Neuronal stem cell (in vitro differentiated cells): ENCODE measurements around the gene DHX40.

Experiments
- DNase-seq: peaks from one replicate; pipeline ENCODE4 v3.0.0-alpha.2; 2013; ENCODE audit warnings: low spot score
- H2AFZ ChIP-seq: one replicate; pipeline ENCODE4 v1.6.1; 2013; ENCODE audit warnings: mild to moderate bottlenecking, low read length, inconsistent platforms
- H2AK5ac ChIP-seq: 2 replicates; pipeline ENCODE4 v1.6.1; 2013; ENCODE audit warnings: low read depth, mild to moderate bottlenecking, inconsistent platforms, low read length, moderate library complexity, mixed read lengths
- H2BK120ac ChIP-seq: 2 replicates; pipeline ENCODE4 v1.6.1; 2013; ENCODE audit warnings: low read depth, mild to moderate bottlenecking, inconsistent platforms, low read length, moderate library complexity, mixed read lengths
- H2BK12ac ChIP-seq: one replicate; pipeline ENCODE4 v1.6.1; 2013; ENCODE audit warnings: low read length, inconsistent platforms
- H2BK15ac ChIP-seq: 2 replicates; pipeline ENCODE4 v1.6.1; 2013; ENCODE audit warnings: mild to moderate bottlenecking, low read length, inconsistent platforms, mixed read lengths
- H2BK5ac ChIP-seq: one replicate; pipeline ENCODE4 v1.6.1; 2013; ENCODE audit warnings: inconsistent platforms, mild to moderate bottlenecking, low read length, moderate library complexity
- H3K14ac ChIP-seq: one replicate; pipeline ENCODE4 v1.6.1; 2013; ENCODE audit warnings: low read length, inconsistent platforms
- H3K18ac ChIP-seq: 2 replicates; pipeline ENCODE4 v1.6.1; 2013; ENCODE audit warnings: low read length, inconsistent platforms
- H3K23ac ChIP-seq: 2 replicates; pipeline ENCODE4 v1.6.1; 2013; ENCODE audit warnings: low read depth, mild to moderate bottlenecking, mixed read lengths, low read length, inconsistent platforms; ENCODE audit not compliant: poor library complexity
- H3K27ac ChIP-seq: replicated peaks from 3 replicates; pipeline ENCODE4 v1.5.1; 2013; ENCODE audit warnings: low read length, inconsistent platforms
- H3K27me3 ChIP-seq, 3 experiments: 2 replicates each; pipeline ENCODE4 v1.6.1; 2013; ENCODE audit warnings: low read length in 3 of 3, mild to moderate bottlenecking in 2 of 3, inconsistent platforms in 1 of 3, low read depth in 1 of 3, mixed read lengths in 1 of 3, moderate library complexity in 1 of 3; ENCODE audit not compliant: control insufficient read depth in 3 of 3, insufficient read depth in 3 of 3
- H3K36me3 ChIP-seq, 2 donors: replicated peaks in 1 of 2; 2 replicates each; pipeline ENCODE4 v1.6.1; 2013; ENCODE audit warnings: low read length in 2 of 2; ENCODE audit not compliant: control insufficient read depth in 2 of 2, insufficient read depth in 2 of 2
- H3K4ac ChIP-seq: 2 replicates; pipeline ENCODE4 v1.6.1; 2013; ENCODE audit warnings: inconsistent platforms, mild to moderate bottlenecking, low read length, moderate library complexity
- H3K4me1 ChIP-seq, 2 donors: 1 replicate in 1 of 2; 2 replicates in 1 of 2; pipeline ENCODE4 v1.6.1; 2013; ENCODE audit warnings: low read length in 2 of 2, low read depth in 1 of 2; ENCODE audit not compliant: control insufficient read depth in 2 of 2, insufficient read depth in 1 of 2
- H3K4me2 ChIP-seq: one replicate; pipeline ENCODE4 v1.6.1; 2013; ENCODE audit warnings: mild to moderate bottlenecking, low read length, inconsistent platforms; ENCODE audit not compliant: insufficient read depth, poor library complexity, severe bottlenecking
- H3K4me3 ChIP-seq, 2 donors: 2 replicates each; pipeline ENCODE4 v1.5.1; 2013; ENCODE audit warnings: low read length in 2 of 2, mild to moderate bottlenecking in 2 of 2, inconsistent platforms in 1 of 2, moderate library complexity in 1 of 2
- H3K79me1 ChIP-seq: one replicate; pipeline ENCODE4 v1.6.1; 2013; ENCODE audit warnings: low read depth, mild to moderate bottlenecking, inconsistent platforms, low read length, moderate library complexity
- H3K9ac ChIP-seq: one replicate; pipeline ENCODE4 v1.6.1; 2013; ENCODE audit warnings: mild to moderate bottlenecking, low read depth, low read length, inconsistent platforms; ENCODE audit not compliant: poor library complexity
- H3K9me3 ChIP-seq, 2 donors: replicated peaks in 1 of 2; 2 replicates each; pipeline versions ENCODE3 to v1.6.1; 2013; ENCODE audit warnings: low read length in 2 of 2, mild to moderate bottlenecking in 2 of 2, inconsistent platforms in 1 of 2, low read depth in 1 of 2, mixed read lengths in 1 of 2, moderate library complexity in 1 of 2; ENCODE audit not compliant: control insufficient read depth in 2 of 2, insufficient read depth in 1 of 2
- H4K8ac ChIP-seq: one replicate; pipeline ENCODE4 v1.6.1; 2013; ENCODE audit warnings: low read depth, mild to moderate bottlenecking, inconsistent platforms, low read length, moderate library complexity
- H4K91ac ChIP-seq: one replicate; pipeline ENCODE4 v1.6.1; 2013; ENCODE audit warnings: low read length, low read depth, mild to moderate bottlenecking, inconsistent platforms; ENCODE audit not compliant: poor library complexity
- WGBS, 2 donors: extraction: QIAGEN DNeasy Blood & Tissue Kit; methylation state at CpG; one replicate each; pipeline ENCODE4 v1.1.7; 2013; ENCODE audit warnings: missing lambda C conversion rate in 2 of 2, mixed read lengths in 1 of 2; ENCODE audit not compliant: insufficient read length in 2 of 2, insufficient replicate concordance in 1 of 2; ENCODE audit errors: extremely low coverage in 2 of 2; 5-methylcytosine and 5-hydroxymethylcytosine counted together

DHX40 gene

DNA sequence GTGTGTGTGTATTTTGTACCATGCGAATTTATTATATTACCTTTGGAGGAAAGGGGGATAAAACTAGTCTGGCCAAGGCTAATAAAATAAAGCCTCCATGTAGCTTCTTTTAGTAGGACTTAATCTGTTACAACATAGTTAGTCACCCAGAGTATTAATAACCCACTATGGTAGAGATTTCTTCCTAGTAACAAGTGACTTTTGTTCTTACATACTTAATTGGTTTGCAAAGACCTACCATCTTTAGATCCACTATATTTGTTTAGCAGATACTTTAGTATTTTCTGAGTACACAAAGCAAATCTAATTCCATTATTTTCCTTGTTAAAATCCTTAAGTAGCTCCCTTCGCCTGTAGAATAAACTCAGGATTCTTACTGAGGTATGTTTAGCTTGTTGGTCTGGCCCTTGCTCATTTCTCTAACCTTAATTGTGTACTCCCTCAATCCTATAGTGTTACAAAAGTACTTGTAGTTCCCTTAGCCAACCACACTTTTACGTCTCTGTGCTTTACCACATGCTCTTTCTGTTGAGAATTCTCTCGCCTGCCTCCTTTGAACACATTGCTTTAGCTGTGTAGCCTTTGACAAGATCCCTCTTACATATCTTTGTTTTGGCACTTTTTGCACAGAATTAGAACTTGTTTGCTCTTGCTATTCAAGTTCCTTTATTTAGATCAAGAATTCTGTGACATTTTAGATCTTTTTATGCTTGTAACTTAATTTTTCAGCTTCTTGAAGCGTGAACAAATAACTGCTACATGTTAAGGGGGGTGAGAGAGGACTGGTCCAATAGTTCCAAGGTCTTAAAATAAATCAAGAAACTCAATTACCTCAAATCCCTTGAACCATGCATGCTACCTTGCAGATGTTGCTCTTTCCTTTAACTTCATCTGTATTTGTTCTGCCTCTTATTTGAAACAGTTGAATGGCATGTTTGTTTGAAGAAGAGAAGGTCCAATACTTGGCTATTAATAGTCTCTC lies 78.0 kb downstream of the DHX40 start:
- Histone ChIP-seq H2BK5ac (no peak overlapping the region), H3K4me2 (no peak overlapping the region), H3K79me1 (peaks cover 2% of the 10 kb centered on the region), H3K36me3 (peaks cover 4 to 59% of the 10 kb centered on the region in 2 donors), H3K18ac (no peak overlapping the region), H3K27ac (no peak overlapping the region), H2AK5ac (no peak overlapping the region), H3K4ac (no peak overlapping the region), H2BK12ac (no peak overlapping the region), H4K91ac (no peak overlapping the region), H2AFZ (no peak overlapping the region), H3K4me3 (no peak overlapping the region), H3K27me3 (no peaks in the 10 kb centered on the region), H3K9me3 (no peaks in the 10 kb centered on the region), H2BK120ac (no peak overlapping the region), H3K14ac (no peak overlapping the region), H3K4me1 (no peaks in the 10 kb centered on the region), H2BK15ac (no peak overlapping the region), H3K9ac (no peak overlapping the region), H4K8ac (no peak overlapping the region), H3K23ac (no peak overlapping the region)
- no CpG with 5 or more reads among the region's 5 CpGs for WGBS, 2 donors
- no peak for DNase-seq

DNA sequence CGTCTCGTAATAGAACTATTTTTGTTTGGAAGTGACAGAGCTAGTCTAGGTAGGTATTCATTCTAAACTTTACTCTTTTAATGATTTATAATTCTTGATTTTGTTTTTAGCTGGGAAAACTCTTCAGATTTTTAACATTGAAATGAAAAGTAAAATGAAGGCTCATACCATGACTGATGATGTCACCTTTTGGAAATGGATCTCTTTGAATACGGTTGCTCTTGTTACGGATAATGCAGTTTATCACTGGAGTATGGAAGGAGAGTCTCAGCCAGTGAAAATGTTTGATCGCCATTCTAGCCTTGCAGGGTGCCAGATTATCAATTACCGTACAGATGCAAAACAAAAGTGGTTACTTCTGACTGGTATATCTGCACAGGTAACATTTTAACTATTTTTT lies 81.9 kb downstream of the DHX40 start:
- Histone ChIP-seq H2BK12ac (no peak overlapping the region), H3K23ac (no peak overlapping the region), H3K27me3 (no peaks in the 10 kb centered on the region), H3K4ac (no peak overlapping the region), H3K79me1 (no peaks in the 10 kb centered on the region), H2BK15ac (no peak overlapping the region), H3K9me3 (peaks cover 3 to 15% of the 10 kb centered on the region in 2 donors), H3K4me2 (no peak overlapping the region), H2AK5ac (no peak overlapping the region), H3K4me1 (no peaks in the 10 kb centered on the region), H2AFZ (no peak overlapping the region), H3K4me3 (no peak overlapping the region), H3K36me3 (peaks cover 10 to 92% of the 10 kb centered on the region in 2 donors), H4K91ac (no peak overlapping the region), H3K27ac (no peak overlapping the region), H2BK5ac (no peak overlapping the region), H4K8ac (no peak overlapping the region), H3K18ac (no peak overlapping the region), H2BK120ac (no peak overlapping the region), H3K9ac (no peak overlapping the region), H3K14ac (no peak overlapping the region)
- no CpG with 5 or more reads among the region's 6 CpGs for whole genome bisulfite sequencing, 2 donors
- DNase-seq: no peak

DNA sequence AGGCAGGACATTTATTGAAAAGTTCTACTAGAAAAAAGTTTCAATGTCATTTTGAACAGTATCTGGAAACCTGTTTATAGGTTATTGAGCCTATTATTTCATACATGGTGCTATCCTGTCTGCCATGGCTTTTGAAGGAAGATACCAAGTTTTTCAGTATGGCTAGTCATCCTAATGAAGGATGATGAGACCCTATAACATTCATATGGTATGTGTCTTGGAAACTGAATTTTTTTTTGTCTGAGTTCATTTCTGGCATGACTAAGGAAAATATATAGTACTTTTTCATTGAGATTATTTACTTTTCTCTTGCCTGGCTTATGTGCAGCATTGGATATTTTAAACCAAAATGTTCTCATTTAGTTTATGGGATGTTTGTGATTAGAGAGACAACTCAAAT lies 84.5 kb downstream of the DHX40 start:
- Histone ChIP-seq H4K91ac (no peak overlapping the region), H3K27ac (no peak overlapping the region), H2AFZ (no peak overlapping the region), H3K4me2 (no peak overlapping the region), H3K79me1 (no peaks in the 10 kb centered on the region), H2BK15ac (no peak overlapping the region), H2BK5ac (no peak overlapping the region), H3K4ac (no peak overlapping the region), H3K14ac (no peak overlapping the region), H3K9me3 (peaks cover 3 to 21% of the 10 kb centered on the region in 2 donors), H4K8ac (no peak overlapping the region), H3K27me3 (no peaks in the 10 kb centered on the region), H3K36me3 (peaks cover 15 to 97% of the 10 kb centered on the region in 2 donors), H3K9ac (no peak overlapping the region), H3K18ac (no peak overlapping the region), H3K4me3 (no peak overlapping the region), H2BK12ac (no peak overlapping the region), H2AK5ac (no peak overlapping the region), H3K4me1 (no peaks in the 10 kb centered on the region), H2BK120ac (no peak overlapping the region), H3K23ac (no peak overlapping the region)
- DNase-seq: no peak

DNA sequence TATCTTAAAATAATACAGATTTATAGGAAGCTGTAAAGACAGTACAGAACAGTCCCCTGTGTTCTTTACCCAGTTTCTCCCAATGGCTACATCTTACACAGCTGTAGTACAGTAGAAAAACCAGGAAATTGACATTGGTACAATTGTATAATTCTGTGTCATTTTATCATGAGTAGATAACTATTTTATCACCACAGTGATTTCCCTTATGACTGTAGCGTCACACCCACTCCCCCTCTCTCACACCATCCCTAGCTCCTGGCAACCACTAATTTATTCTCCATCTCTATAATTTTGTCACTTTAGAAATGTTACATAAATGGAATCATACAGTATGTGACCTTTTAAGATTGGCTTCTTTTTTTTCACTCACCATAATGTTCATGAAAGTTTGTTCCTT lies 85.2 kb downstream of the DHX40 start:
- Histone ChIP-seq H2AK5ac (no peak overlapping the region), H4K8ac (no peak overlapping the region), H2AFZ (no peak overlapping the region), H3K4ac (no peak overlapping the region), H2BK15ac (no peak overlapping the region), H3K27ac (no peak overlapping the region), H3K27me3 (no peaks in the 10 kb centered on the region), H3K4me2 (no peak overlapping the region), H2BK120ac (no peak overlapping the region), H3K4me3 (no peak overlapping the region), H3K18ac (no peak overlapping the region), H3K36me3 (peaks cover 17 to 97% of the 10 kb centered on the region in 2 donors), H2BK12ac (no peak overlapping the region), H3K23ac (no peak overlapping the region), H3K9ac (no peak overlapping the region), H4K91ac (no peak overlapping the region), H3K9me3 (peaks cover 3 to 21% of the 10 kb centered on the region in 2 donors), H3K4me1 (no peaks in the 10 kb centered on the region), H3K14ac (no peak overlapping the region), H3K79me1 (no peaks in the 10 kb centered on the region), H2BK5ac (no peak overlapping the region)
- WGBS, 2 donors: no CpG with 5 or more reads among the region's 1 CpG
- no peak for DNase-seq
